NCI-H2107 (cell line): ENCODE results near the gene RAPGEF3.

Experiments
- DNase-seq: peaks from one replicate; lab custom pipeline; 2025; lab: John Stamatoyannopoulos, UW

Gene RAPGEF3

GRCh38 chr12:47775100-47775911 is 16.6 kb upstream of the RAPGEF3 start:
- no peak for DNase-seq

GRCh38 chr12:47774663-47775062 is 16.0 kb upstream of the RAPGEF3 start:
- DNase-seq, result no peak

- no peak for DNase-seq
Measured at GRCh38 chr12:47773858-47774580, 15.3 kb upstream of the RAPGEF3 start.

- DNase-seq, result peak; percentile 42
Measured at GRCh38 chr12:47773062-47773857, 14.6 kb upstream of the RAPGEF3 start, which contains the start of gene SLC48A1. Gene SLC48A1 (plus strand): TSS chr12:47773238. CDS start chr12:47773305, 67 bp downstream.

DNA sequence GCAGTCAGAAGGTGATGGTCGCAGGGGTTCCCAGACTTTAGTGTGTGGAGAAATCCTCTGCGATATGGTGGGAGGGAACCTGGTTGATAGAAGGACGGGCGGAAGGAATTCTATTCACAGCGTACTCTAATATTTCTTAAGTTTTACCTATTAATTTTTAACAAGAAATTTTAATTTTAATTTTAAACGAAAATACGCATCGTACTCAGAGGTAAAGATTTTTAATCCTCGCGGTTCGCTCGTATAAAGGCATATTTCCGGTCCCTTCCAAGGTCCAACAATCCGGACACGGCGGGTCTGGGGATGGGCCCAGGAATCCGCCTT is 14.0 kb upstream of the RAPGEF3 start:
- no peak for DNase-seq

DNA sequence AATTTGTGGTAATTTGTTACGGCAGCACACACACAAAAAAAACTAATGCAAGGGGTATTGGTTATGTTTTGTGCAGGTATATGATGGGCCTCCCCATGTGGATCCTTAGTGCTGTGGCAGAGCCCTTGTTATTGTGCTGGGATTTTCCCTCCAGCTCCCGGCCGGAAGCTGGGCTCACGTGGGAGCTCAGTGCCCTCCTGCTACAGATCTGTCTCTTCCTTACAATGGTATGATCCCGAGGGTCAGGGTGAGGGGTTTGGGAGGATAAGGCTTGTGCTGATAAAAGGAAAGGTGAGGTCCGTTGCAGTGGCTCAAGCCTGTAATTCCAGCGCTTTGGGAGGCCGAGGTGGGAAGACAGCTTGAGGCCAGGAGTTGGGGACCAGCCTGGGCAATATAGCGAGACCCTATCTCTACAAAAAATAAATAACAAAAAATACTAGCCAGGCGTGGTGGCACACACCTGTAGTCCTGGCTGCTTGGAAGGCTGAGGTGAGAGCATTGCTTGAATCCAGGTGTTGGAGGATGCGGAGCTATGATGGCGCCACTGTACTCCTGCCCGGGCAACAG is 13.5 kb upstream of the RAPGEF3 start:
- no peak for DNase-seq

GRCh38 chr12:47771304-47771703 is 12.6 kb upstream of the RAPGEF3 start:
- no peak for DNase-seq

GRCh38 chr12:47770086-47770726 is 11.5 kb upstream of the RAPGEF3 start:
- DNase-seq, result no peak

- DNase-seq, result no peak
Measured at GRCh38 chr12:47769234-47770085, 10.8 kb upstream of the RAPGEF3 start.

DNA sequence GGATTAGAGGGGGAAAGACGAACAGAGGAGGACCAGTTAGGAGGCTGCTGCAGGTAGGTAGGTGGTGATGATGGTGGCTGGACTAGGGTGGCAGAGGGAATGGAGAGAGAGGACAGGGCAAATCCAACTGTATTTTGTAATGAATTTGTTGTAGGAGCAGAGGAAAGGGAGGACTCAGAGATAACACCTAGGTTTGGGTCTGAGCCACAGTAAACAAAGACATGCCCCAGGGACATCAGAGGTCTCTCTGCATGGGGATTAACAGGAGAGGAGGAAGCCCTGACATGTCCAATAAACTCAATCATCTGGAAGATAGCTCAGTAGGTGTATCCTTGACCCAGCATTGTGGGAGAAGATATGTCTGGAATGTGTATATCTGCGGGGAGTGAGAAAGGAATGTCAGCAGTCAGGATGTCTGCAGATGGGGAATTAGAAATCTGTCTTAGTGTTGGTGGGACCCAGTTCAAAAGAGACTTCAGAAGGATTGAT is 9.7 kb upstream of the RAPGEF3 start:
- DNase-seq, result no peak

GRCh38 chr12:47767216-47767724 is 8.6 kb upstream of the RAPGEF3 start:
- DNase-seq, result no peak

DNA sequence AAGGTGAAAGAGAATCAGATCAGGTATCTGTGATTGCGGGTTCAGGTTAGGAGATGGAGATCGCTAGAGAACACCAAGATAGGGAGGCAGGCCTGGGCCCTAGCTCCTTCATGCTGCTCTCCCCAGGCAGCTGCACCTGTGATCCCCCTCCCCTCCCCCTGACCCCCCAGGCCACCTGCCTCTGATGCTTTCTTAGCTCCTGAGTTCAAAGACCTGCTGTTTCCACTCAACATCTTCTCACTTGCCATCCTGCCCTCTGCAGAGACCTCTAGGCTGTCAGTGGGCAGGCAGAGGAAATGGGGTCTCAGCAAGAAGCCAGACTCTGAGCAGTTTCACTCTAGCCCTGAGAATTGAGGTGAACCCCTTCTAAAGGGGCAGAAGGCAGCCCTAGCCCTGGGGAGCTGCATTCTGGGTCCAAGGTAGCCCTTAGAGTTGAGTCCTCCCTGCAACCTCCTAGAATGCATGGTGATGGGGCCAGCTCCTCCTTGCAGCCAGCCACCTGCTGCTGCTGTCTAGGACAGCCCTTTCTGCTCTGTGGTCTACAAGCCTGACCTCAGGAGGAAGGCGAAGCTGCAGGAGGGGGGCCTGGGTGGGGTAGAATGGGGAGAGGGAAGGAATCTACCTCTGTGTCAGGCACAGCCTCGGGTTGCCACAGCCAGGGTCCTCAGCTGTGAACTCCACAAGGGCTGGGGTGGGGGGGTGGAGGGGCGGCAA is 8.0 kb upstream of the RAPGEF3 start:
- DNase-seq, result no peak

DNA sequence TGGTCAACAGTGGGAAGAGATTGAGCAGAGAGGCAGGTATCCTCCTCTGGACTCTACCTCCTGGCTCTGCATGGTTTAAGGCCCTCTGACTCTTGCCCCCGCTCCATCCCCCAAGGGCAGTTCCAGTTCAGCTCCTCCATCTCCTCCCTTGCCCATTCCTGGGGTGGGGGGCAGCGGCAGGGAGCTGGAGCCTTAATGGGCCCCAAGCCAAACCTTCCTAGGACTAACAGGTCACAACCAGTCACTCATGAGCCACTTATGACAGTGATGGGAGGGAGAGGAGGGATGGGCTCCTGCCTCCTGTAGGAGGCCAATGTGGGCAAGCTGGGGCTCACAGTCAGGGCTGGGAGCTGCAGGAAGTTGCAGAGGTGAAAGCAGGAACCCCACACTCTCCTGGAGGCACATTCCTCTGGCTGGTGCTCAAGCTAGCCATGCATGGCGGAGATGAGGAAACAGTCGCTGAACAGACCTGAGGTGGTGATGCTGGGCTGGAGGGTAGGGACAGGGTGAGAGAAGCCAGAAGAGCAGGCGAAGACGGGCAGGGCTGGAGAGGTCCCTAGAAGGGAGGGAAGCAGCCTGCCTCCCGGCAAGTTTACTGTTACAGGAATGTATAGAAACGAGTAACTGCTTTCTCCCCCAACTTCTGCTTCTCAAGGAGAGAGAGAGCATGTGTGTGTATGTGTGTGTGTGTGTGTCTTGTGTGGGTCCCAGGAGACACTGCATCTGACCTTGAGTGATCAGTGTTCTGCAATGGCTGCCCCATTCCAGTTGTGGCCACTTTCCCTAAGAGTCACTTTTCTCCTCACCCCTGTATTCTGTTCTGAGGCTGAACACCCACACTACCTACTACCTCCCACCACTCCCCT is 5.0 kb upstream of the RAPGEF3 start:
- DNase-seq, result no peak

GRCh38 chr12:47762850-47763465 is 4.3 kb upstream of the RAPGEF3 start:
- no peak for DNase-seq

DNA sequence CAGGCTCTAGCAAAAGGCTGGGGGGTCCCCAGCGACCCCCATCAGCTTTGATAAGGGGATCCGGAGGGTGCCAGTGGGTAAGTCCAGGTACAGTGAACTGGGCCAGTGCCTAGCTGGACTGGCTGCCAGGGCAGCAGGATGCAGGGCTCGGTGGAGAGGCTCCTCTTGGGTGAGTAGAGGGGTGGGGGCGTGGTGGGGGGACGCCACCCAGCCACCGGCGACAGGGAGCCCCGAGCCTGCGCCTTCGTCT is 171 bp downstream of the RAPGEF3 start:
- no peak for DNase-seq

DNA sequence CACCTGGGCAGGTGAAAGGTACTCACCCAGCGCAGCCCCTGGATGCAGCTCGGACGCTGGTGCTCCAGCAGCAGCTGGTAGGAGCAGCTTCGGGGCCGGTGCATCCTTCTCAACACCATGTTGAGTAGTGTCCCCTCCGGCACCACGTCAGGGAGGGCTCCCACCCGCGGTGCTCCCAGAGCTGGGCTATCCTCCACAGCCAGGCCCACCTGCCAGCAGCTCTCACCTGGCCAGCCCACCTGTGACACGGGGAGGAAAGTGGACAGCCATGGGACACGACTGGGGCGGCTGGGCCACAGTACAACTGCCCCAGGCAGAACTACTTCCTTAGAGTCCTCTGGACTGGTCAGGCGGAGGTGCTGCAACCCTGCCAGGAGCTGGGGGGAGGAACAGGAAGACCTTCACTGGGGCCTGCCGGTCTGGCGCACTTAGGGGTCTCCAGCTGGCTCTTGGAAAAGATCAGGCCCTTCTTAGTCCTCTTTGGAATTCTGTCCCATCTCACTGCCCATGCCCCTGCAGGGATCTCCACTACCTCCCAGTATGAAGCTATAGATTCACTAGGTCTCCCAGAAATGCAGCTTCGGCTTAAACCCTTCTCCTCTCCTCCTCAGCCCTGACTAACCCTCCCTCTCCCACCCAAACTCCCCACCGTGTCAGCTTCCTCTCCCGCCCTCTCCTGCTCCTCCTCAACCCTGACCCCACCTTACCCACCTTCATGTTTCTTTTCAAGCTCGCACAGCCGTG is 668 bp downstream of the RAPGEF3 start:
- DNase-seq, result no peak

DNA sequence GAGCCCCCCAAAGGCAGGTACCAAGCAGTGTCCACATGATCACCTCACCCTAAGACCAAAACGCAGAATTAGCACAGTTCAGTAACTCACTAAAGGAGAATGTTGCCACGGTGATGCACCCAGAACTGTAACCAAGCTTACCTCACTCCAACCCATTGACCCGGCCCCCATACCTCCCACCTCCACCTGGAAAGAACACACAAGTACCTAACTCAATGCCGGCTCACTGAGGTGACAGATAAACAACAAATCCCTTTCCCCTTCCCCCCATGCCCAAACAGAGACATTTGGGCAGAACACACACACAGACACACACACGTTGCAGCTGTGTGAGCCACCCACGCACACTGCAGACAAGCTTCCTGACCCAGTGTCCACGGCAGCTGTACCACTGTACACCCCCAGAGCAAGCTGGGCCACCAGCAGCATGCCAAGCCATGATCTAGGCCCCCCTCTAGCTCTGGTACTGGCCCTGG is 1.3 kb downstream of the RAPGEF3 start:
- no peak for DNase-seq
